IPS-NIHi7 (cell line): ENCODE measurements around the gene KLF15.
A peak's percentile ranks its signal among the peaks of the same experiment; 100 is the strongest.

Source experiments
- DNase-seq: peaks from one replicate; pipeline ENCODE4 v3.0.0; 2012; ENCODE audit warnings: mixed read lengths; ENCODE audit errors: extremely low spot score

KLF15 gene

DNA sequence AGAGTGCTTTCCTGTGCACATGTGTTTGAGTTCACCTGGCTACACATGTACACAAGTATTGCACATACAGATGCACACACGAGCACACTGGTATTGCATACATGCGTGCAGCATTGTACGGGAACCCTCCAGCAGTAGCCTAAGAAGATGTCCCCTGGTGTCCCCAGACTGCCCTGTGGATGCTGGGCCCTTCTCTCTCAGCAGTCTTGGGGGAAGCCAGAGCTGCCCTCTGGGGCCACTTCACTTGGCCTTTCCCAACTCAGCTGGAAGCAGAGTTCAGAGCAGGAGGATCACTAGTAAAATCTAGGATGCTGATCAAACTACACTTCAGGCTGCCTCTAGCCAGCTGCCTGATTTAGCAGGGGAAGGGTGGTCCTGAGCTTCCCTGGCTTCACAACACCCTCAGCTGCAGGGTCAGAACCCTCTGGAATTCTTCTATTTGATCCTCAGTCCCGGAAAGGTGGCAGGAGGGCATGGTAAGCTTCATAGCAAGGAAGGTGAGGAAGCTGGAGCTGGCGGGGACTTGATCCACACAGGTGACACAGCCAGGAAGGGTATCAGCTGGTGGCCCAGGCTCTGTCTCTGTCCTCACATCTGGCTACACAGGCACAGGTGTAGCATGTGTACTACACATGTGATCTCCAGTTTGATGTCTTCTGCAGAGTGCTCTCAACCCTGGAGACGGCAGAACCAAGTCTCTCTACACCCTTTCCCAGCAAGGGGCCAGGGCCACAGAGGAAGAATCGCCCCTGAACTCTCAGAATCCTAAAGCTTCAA, 36.5 kb downstream of the KLF15 start:
- DNase-seq, result no peak

DNA sequence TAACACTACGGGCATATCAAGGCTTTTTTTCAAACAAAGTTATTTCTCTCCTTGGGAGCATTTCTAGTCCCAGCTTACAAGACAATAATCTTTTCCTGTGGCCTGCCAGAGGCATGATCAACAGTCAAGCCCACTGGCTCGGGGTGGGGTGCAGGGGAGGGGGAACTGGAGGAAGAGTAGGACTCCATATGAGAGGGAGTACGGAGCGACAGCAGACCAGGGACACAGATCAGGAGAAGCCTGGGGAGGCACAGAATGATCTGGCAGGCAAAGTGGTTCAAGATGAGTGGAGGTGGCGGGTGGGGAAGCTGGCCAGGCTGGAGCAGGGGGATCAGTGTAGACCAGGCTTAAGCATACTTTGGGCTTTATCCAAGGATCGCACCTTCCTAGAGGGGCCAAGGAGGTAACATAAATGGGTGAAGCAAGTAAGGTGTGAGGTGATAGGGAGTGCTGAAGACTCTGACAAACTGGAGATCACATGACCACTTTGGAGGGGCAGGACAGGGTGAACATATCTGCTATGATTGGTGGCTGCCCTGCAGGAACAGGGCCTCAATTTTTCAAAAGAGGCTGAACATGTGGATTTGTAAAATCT, 37.4 kb downstream of the KLF15 start:
- DNase-seq, result no peak

DNA sequence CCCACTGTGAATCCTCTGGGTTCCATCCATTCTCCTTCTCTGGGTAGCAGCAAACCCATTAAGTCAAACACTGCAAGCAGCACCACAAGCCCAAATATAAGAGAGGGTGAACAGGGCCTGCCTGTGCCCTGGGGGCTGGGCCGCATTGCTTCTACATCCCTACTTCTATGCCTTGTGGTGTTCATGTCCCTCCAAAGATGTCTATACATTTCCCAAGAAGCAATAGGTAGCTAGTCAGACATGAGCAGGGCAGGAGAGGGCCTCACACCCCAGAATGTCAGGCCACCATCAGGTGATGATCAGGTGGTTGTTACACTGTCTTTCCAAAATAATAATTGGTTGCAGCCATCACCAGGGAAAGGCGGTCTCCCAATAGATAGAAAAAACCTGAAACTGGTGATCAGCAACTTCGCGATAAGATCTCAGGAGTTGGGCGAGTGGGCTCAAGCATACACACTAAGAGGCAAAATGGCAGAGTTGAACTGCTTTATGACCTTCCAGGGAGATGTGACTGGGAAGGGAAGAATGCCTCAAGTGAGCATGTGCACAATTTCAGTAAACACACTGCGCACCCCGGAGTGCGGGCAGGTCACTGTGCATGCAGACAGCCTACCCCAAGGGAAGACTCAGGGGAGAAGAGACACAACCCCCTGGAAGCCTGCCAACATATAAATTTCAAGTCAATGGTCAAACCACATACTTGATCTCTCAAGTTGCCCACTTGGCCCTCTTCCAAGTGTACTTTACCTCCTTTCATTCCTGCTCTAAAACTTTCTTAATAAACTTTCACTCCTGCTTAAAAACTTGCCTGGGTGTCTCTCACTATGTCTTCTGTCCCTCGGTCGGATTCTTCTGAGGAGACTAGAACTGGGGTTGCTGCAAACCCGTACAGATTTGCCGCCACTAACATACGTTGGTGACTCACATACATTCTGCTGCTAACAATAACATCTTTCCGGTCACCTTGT, 39.9 kb downstream of the KLF15 start:
- DNase-seq, result no peak

DNA sequence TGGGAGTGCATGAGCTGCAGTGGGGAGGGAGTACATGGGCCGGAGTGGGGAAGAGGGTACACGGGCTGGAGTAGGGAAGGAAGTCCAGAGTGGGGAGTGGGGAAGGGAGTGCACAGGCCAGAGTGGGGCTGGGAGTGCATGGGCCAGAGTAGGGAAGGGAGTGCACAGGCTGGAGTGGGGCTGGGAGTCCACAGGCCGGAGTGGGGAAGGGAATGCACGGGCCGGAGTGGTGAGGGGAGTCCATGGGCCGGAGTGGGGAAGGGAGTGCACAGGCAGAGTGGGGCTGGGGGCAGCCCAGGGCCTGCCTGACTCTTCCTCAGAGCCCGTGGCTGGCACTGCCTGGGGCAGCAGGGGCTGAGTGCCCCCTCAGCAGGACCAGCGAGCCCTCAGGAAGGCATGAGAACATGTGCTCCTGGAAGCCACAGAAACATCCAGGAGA, 40.7 kb downstream of the KLF15 start:
- DNase-seq, result no peak

DNA sequence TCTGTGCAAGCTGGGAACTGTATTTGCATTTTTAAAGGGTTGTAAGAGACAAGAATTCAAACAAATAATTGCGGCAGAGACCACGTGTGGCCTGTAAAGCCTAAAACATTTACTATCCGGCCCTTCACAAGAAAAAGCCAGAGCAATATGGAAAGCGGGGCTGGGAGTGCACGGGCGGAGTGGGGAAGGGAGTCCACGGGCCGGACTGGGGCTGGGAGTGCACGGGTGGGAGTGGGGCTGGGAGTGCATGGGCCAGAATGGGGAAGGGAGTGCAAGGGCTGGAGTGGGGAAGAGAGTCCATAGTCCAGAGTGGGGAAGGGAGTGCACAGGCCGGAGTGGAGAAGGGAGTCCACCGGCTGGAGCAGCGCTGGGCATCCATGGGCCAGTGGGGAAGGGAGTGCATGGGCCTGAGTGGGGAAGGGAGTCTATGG, 41.2 kb downstream of the KLF15 start:
- no peak for DNase-seq

DNA sequence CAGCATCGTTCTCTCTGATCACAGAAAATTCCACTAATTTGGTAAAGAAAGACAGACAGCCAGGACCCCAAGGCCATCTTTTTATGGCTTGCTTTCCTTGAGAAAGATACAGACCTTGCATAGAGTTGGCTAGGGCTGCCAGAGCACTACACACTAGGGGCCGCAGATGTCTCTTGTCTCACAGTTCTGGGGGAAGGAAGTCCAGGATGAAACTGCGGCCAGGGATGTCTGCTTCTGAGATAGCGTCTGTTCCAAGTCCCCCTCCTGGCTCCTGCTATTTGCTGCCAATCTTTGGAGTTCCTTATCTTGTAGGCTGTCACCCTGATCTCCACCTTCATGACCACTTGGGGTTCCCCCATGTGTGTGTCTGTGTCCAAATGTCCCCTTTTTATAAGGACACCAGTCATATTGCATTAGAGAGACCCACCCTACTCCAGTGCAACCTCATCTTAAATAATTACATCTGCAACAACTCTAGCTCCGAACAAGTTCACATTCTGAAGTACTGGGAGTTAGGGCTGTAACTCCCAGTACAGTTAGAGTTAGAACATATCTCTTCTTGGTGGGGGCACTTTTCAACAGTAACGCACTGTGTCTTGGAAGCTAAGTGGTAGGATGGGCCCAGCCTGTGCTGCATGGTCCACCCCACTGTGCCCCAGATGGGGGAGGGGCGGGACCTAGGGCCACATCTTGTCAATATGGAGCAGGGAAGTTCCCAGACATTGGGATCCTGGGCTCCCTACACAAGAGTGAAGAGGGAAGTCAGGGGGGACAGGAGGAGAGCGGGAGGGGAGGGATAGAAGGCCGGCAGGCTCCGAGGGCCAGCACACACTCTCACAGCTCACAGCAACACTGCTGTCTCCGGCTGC, 42.2 kb downstream of the KLF15 start:
- no peak for DNase-seq

DNA sequence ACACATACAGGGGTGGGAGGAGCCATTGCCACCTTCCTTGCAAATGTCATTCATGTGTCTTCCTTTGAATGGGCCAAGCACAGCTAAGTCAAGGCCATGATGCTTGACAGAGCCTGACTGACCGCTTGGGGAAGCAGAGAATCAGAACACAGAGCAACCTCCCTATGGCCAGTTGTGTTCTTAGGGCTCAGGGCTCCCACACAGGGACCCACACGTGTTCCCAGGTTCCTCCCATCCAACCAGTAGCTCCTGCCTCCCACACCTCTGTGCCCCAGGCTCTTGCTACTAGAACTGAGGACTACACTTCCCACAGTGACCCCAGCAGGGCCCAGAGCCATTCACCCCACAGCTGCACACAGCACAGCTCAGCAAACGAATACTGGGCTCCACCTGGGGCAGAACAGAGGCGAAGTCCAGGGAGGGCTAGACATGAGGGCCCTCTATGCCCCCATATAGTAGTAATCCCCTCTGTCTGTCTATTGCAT, 42.9 kb downstream of the KLF15 start:
- no peak for DNase-seq

DNA sequence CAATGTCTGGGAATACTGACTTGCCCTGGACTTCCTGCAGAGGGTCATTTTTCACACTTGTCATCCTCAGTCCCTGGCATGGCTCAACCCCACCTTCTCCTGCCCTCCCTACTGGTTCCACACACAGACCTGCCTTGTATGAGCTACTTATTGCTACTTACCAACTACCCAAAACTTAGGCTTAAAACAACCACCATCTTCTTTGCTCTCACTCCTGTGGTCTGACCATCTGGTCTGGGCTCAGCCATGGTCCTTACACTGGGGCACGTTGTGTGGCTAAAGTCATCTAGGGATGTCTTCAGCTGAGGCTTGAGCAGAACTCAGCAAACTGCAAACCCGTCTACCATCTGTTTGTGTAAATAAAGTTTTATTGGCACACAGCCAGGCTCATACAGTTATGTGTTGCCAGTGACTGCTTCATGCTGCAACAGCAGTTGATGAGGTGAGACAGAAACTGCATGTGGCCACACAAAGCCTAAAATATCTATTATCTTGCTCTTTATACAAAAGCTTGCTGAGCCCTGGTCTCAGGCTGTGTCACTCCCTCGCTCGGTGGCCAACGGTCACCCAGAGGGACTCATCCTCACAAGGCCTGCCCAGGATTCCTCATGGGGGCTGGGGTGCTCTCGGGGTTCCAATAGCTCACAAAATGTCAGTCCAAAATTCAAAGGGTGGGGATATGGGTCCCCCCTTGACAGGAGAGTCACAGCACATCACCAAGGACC, 43.5 kb downstream of the KLF15 start:
- no peak for DNase-seq

DNA sequence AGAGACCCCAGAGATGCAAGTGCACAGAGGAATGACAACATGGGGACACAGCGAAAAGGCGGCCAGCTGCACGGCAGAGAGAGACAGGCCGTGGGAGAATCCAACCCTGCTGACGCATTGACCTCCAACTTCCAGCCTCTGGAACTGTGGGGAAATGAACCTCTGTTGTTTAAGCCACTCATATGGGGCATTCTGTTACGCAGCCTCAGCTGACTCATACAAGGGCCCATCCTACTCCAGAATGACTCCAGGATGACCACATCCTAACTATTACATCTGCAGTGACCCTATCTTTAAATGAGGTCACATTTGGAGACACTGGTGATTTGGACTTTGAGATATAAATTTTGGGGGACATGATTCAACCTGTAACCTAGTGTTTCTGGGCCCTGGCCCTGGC, 44.0 kb downstream of the KLF15 start:
- DNase-seq, result no peak

DNA sequence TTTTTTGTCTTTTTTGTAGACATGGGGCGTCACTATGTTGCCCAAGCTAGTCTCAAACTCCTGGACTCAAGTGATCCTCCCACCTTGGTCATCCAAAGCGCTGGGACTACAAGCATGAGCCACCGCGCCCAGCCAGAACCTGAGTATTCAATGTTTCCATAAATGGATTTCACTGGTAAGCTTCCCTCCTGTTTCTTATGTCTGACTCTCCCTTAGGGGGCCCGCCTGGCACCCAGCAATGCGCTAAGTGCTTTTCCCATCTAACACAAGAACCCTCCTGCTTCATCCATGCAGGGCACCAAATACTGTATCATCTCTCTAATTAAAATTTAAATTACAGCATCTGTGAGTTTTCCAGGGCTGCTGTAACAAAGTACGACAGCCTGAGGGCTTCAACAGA, 44.9 kb downstream of the KLF15 start:
- DNase-seq, result no peak

DNA sequence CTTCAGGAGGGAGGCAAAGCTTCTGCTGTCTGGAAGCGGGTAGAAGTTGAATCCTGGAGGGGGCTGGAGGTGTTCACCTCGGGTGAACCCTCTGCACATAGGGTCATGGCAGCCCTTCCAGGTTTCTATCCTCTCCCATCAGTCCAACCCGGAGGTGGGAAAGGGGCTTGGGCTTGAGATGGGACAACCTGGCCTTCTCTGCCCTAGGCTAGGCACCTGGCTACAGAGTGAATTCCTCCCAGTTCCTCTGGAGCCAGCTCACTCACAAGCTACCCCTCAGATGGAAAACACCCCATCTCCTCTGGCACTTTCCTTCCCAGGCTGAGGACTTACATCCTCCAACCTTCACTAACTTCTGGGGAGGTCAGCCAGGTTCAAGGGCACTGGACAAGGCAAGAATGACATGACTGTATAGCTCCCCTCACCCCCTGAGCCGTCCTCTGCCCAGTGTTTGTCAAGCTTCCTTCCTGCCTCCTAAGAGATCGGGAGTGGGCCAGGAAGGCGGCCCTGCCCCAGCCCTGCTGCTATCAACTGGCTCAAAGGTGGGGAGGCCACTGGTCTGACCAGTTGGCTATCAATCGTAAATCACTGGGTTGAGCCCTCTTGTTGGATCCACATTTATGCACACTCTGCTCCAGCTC, 45.8 kb downstream of the KLF15 start:
- DNase-seq, result no peak

DNA sequence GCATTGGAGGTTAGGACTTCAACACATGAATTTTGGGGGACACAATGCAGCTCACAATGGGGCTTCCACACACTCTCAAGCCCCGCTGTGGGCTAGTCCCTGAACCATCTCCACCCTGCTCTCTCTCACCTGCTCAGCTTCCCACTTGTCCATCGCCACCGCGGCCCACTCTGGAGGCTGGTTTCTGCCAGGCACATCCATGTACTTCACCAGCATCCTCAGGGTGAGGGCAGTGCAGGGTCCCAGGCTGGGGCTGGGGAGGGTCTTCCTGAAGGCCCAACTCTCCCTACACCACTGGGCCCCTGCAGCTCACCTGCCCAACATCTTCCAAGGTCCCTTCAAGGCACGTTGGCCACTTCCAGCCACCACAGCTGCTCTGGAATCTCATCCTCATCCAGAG, 46.4 kb downstream of the KLF15 start:
- no peak for DNase-seq

DNA sequence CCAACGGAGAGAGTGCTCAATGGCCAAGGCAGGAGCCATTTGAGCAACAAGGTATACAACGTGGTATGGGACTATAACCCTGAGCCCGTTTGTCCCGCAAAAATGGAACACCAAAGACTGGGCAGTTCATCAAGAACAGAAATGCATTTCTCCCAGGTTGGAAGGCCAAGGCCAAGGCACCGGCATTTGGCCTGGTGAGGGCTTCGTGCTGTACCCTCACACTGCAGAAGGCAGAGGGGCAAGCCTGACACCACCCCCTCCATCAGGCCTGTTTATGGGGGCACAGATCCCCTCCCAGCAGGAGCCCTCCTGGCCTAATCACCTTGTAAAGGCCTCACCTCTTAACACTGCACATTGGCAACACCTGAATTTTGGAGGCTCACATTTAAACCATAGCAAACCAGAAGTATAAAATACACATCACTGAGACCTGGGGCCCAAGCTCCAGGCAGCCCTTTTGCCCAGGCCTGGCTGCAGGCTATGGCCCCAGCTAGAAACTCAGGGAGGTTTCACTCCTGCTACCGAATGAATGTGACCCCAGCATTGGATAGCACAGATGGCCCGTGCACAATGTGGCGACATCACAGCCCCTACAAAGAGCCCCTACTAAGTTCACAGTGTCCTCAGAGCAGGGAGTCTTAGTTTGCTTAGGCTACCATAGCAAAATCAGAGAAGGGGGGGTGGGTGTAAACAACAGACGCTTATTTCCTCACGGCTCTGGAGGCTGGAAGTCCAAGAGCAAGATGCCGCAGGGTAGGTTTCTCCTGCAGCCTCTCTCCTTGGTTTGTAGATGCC, 47.1 kb downstream of the KLF15 start:
- peak; percentile 1 for DNase-seq

DNA sequence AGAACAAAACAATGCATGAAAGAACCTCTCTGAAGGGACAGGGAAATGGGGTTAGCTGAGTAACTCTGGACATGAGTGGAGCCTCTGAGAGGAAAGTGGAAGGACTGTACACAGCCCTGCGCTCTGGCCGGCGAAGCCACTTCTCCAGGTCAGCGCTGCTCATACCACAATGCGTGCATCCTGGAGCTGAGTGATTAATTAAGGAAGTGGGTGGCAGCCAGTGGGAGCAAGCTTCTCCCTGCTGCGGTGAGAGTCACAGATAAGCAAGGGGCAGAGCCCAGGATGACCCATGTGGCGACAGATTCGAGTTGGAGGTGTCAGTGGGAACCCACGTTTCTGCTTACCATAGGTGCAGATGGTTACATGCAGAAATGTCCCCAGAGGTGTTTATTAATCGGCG, 48.0 kb downstream of the KLF15 start:
- DNase-seq, result no peak

DNA sequence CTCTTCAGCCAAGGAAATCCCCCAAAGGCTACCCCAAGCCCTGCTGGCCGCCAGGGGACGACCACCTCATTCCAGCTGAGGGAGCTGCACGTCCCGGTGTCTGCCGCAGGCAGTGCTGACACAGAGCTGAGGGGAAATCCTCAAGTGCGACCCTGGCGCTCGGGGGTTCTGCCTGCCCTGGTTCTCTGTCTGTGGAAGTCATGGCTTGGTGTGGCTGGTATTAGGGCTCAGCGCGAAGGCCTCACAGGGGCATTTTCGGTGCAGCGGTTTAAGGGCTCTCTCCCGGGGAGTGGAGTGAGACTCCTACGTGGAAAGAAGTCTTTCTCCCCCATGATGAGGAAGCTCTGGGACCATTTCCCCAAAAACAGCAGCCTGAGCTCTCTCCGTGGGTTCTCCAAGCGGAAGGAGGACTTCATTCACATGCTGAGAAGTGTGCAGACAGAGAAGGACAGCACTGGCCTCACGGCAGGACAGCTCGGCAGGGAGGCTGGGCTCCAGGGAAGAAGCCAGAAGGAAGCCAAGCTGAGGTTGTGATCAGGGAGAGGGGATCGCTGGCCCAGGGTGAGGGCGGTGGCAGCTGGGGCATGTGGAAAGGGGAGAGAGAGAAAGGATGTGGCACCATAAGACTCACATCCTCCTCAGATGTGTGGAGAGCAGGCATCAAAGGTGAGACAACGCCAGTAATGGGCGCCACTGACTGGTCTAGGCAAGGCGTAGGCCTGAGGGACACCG, 48.6 kb downstream of the KLF15 start:
- peak; percentile 26 for DNase-seq

DNA sequence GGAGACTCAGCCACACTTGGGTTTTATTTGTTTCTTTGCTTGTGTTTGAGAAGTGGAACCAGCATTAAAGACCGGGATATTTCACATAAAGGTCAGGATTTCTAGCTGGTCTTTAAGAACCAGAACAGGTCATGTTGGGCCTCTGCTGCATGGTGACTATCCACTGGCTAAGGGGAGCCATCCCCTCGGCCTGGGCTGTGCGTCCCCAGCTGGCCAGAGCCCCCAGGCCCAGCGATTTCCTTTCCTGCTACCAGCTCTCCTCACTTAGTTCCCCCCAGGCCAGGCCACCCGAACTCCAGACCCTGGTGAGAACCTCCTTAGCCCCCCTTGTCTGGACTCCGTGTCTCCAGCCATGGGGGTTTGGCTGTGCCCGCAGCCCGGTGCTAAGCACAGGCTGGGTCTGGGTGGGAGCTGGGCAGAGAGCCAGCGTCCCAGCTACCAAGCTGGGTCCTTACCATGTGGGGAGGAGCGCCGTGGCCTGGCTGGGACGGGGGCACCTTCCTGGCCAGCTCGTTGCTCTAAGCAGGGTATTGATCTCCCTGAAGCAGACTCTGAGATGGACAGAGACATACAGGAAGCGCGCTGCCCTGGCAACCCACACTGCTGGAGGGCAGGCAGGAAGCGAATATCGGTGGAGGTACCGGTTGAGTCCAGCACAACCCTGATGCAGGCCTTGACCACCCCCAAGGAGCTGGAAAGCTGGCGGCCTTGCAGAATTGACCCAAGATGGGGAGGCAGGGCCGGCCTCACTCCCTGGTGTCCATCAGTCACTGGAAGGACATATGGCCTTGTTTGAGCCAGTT, 49.4 kb downstream of the KLF15 start:
- peak; percentile 5 for DNase-seq

DNA sequence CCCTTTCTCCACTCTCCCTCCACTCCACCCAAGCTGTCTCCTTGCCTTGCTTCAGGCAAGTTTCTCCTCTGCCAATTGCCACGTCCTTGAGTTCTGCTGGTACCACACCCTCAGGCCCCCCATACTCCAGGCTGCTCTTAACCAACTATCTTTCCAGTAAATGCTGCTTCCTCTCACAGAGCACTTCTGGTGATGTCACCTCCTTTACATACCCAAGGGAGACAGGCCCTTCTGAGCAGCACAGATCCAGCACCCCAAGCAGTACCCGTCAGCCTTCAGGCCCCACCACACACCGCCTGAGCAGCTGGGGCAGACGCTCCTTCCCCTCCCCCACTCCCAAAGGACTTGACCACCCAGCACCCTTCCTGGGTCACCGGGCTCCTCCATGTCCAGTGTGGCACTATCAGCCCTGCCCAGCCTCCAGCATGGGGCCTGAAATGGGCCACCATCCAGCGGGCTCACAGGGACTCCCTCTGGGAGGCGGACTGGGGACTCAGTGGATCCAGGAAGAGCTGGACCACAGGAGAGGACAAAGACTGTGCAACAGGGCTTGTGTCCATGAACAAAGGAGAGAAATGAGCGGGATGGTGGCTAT, 50.2 kb downstream of the KLF15 start:
- DNase-seq, result peak; percentile 5
